ENCODE data around the gene ARMC2.

The ARMC2 gene

GRCh38 chr6:109014606-109015005 lies 166.4 kb downstream of the ARMC2 start:
- no peaks in the 10 kb centered on the region for H3K27me3 ChIP-seq (ENCODE audit: control insufficient read depth, insufficient read depth, low read length)
- H3K36me3 ChIP-seq (ENCODE audit: control insufficient read depth, insufficient read depth, low read length), result no peaks in the 10 kb centered on the region
- DNase-seq (ENCODE audit: low read depth, low spot score), result no peak
- no peaks in the 10 kb centered on the region for H3K9me3 ChIP-seq (ENCODE audit: control insufficient read depth, insufficient read depth, low read length)
- H3K27ac ChIP-seq (ENCODE audit: low read length), result no peak overlapping the region
- H3K4me1 ChIP-seq (ENCODE audit: control insufficient read depth, insufficient read depth, low read length), result no peaks in the 10 kb centered on the region
- WGBS (ENCODE audit: insufficient coverage, insufficient read length), result no CpG with 5 or more reads among the region's 2 CpGs
- H3K4me3 ChIP-seq (ENCODE audit: low read length), result no peak overlapping the region

GRCh38 chr6:109015176-109015575 lies 167.0 kb downstream of the ARMC2 start:
- no peaks in the 10 kb centered on the region for H3K36me3 ChIP-seq (ENCODE audit: control insufficient read depth, insufficient read depth, low read length)
- no peak overlapping the region for H3K27ac ChIP-seq (ENCODE audit: low read length)

GRCh38 chr6:109019911-109020310 lies 171.7 kb downstream of the ARMC2 start:
- H3K4me1 ChIP-seq (ENCODE audit: control insufficient read depth, insufficient read depth, low read length), result no peaks in the 10 kb centered on the region
- no peak overlapping the region for H3K27ac ChIP-seq (ENCODE audit: low read length)
- H3K9me3 ChIP-seq (ENCODE audit: control insufficient read depth, insufficient read depth, low read length), result no peaks in the 10 kb centered on the region
- no CpG with 5 or more reads among the region's 1 CpG for WGBS (ENCODE audit: insufficient coverage, insufficient read length)
- DNase-seq (ENCODE audit: low read depth, low spot score), result no peak
- no peaks in the 10 kb centered on the region for H3K27me3 ChIP-seq (ENCODE audit: control insufficient read depth, insufficient read depth, low read length)
- no peaks in the 10 kb centered on the region for H3K36me3 ChIP-seq (ENCODE audit: control insufficient read depth, insufficient read depth, low read length)
- no peak overlapping the region for H3K4me3 ChIP-seq (ENCODE audit: low read length)

More at GRCh38 chr6:109015176-109015575, 167.0 kb downstream of the ARMC2 start:
- H3K27me3 ChIP-seq (ENCODE audit: control insufficient read depth, insufficient read depth, low read length), result no peaks in the 10 kb centered on the region
- no peak overlapping the region for H3K4me3 ChIP-seq (ENCODE audit: low read length)
- H3K4me1 ChIP-seq (ENCODE audit: control insufficient read depth, insufficient read depth, low read length), result no peaks in the 10 kb centered on the region
- DNase-seq (ENCODE audit: low read depth, low spot score), result no peak
- H3K9me3 ChIP-seq (ENCODE audit: control insufficient read depth, insufficient read depth, low read length), result no peaks in the 10 kb centered on the region

GRCh38 chr6:109021870-109022269 lies 173.6 kb downstream of the ARMC2 start:
- no peak overlapping the region for H3K4me3 ChIP-seq (ENCODE audit: low read length)
- H3K36me3 ChIP-seq (ENCODE audit: control insufficient read depth, insufficient read depth, low read length), result no peaks in the 10 kb centered on the region
- no peak for DNase-seq (ENCODE audit: low read depth, low spot score)
- no CpG with 5 or more reads among the region's 1 CpG for WGBS (ENCODE audit: insufficient coverage, insufficient read length)
- H3K27me3 ChIP-seq (ENCODE audit: control insufficient read depth, insufficient read depth, low read length), result no peaks in the 10 kb centered on the region
- H3K9me3 ChIP-seq (ENCODE audit: control insufficient read depth, insufficient read depth, low read length), result no peaks in the 10 kb centered on the region
- no peak overlapping the region for H3K27ac ChIP-seq (ENCODE audit: low read length)
- no peaks in the 10 kb centered on the region for H3K4me1 ChIP-seq (ENCODE audit: control insufficient read depth, insufficient read depth, low read length)

- no peaks in the 10 kb centered on the region for H3K27me3 ChIP-seq (ENCODE audit: control insufficient read depth, insufficient read depth, low read length)
- H3K27ac ChIP-seq (ENCODE audit: low read length), result no peak overlapping the region
- no peaks in the 10 kb centered on the region for H3K9me3 ChIP-seq (ENCODE audit: control insufficient read depth, insufficient read depth, low read length)
- H3K36me3 ChIP-seq (ENCODE audit: control insufficient read depth, insufficient read depth, low read length), result no peaks in the 10 kb centered on the region
- H3K4me3 ChIP-seq (ENCODE audit: low read length), result no peak overlapping the region
- DNase-seq (ENCODE audit: low read depth, low spot score), result no peak
- H3K4me1 ChIP-seq (ENCODE audit: control insufficient read depth, insufficient read depth, low read length), result no peaks in the 10 kb centered on the region
These were observed 175.2 kb downstream of the ARMC2 start for GRCh38 chr6:109023356-109023925.
